A549 (cell line): Measurements from ENCODE around the gene NPBWR2.

Source experiments
- CEBPB ChIP-seq, 2 experiments: fragments of >200 bp in 1 of 2; sonication (Bioruptor Twin) in 1 of 2; formaldehyde crosslinking in 1 of 2; IDR thresholded peaks; 2 replicates each; pipeline ENCODE4 v1.6.1; 2012 to 2016
- CHD2 ChIP-seq: fragments of 150-350 bp; IDR thresholded peaks from 2 replicates; pipeline ENCODE4 v1.6.1; 2014; ENCODE audit warnings: low read length; ENCODE audit not compliant: partially characterized antibody
- POLR2AphosphoS2 ChIP-seq: conservative IDR thresholded peaks from 2 replicates; pipeline ENCODE4 v1.6.1; 2012; ENCODE audit warnings: low read length, improper control_type of control experiment, inconsistent platforms
- RFX5 ChIP-seq: fragments of 450-650 bp; IDR thresholded peaks from 2 replicates; pipeline ENCODE4 v1.7.1; 2014; ENCODE audit warnings: antibody characterized with exemption, mild to moderate bottlenecking, moderate library complexity
- TF ChIP-seq, protein P1 (sequence below): fragments of 450-650 bp; IDR thresholded peaks from 2 replicates; pipeline ENCODE4 v1.6.1; 2014; ENCODE audit warnings: antibody characterized with exemption
- TF ChIP-seq, protein P2 (sequence below): fragments of >200 bp; sonication (Bioruptor Twin); formaldehyde crosslinking; IDR thresholded peaks from 3 replicates; pipeline ENCODE4 v1.5.1; 2016
- TF ChIP-seq, protein P3 (sequence below): fragments of 250-450 bp; sonication (Bioruptor Pico); IDR thresholded peaks from 2 replicates; pipeline ENCODE4 v1.5.0; 2021; ENCODE audit warnings: mild to moderate bottlenecking, moderate library complexity, borderline replicate concordance

DNA sequence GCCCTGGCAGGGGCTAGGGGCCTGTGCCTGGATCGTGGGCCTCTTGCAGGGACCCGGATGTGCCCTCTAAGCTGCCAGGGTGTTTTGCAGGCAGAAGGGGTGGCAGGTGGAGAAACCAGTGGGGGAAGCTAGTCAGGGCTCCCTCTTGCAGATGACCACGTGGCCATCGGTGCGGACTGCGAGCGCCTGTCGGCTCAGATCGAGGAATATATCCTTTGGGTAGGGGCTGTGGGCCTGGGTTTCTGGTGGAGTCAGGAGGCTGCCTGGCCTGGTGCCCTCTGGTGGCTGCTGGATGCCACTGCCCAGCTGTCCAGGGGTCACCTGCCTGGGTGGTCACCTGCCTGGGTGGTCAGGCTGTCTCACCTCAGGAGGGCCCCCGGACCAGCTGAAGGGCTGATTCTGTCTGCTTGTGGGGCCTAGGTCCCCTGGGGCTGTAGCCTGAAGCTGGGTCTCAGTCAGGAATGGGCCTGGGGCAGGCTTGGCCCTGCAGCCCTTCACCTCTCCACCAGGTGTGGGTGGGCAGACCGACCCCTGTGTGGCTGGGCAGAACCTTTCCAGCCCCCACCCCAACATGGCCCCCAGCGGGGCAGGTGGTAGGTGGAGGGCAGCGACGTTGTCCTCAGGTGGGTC lies 37.6 kb downstream of the NPBWR2 start:
- TF ChIP-seq, protein P1, sequence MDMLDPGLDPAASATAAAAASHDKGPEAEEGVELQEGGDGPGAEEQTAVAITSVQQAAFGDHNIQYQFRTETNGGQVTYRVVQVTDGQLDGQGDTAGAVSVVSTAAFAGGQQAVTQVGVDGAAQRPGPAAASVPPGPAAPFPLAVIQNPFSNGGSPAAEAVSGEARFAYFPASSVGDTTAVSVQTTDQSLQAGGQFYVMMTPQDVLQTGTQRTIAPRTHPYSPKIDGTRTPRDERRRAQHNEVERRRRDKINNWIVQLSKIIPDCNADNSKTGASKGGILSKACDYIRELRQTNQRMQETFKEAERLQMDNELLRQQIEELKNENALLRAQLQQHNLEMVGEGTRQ = peak; percentile 68
- TF ChIP-seq, protein P2, sequence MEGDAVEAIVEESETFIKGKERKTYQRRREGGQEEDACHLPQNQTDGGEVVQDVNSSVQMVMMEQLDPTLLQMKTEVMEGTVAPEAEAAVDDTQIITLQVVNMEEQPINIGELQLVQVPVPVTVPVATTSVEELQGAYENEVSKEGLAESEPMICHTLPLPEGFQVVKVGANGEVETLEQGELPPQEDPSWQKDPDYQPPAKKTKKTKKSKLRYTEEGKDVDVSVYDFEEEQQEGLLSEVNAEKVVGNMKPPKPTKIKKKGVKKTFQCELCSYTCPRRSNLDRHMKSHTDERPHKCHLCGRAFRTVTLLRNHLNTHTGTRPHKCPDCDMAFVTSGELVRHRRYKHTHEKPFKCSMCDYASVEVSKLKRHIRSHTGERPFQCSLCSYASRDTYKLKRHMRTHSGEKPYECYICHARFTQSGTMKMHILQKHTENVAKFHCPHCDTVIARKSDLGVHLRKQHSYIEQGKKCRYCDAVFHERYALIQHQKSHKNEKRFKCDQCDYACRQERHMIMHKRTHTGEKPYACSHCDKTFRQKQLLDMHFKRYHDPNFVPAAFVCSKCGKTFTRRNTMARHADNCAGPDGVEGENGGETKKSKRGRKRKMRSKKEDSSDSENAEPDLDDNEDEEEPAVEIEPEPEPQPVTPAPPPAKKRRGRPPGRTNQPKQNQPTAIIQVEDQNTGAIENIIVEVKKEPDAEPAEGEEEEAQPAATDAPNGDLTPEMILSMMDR = peak; percentile 68
- no peak for TF ChIP-seq CEBPB (IDR thresholded peaks at IDR 0.05)
- no peak for TF ChIP-seq POLR2AphosphoS2
- no peak for TF ChIP-seq RFX5
- TF ChIP-seq, protein P3, sequence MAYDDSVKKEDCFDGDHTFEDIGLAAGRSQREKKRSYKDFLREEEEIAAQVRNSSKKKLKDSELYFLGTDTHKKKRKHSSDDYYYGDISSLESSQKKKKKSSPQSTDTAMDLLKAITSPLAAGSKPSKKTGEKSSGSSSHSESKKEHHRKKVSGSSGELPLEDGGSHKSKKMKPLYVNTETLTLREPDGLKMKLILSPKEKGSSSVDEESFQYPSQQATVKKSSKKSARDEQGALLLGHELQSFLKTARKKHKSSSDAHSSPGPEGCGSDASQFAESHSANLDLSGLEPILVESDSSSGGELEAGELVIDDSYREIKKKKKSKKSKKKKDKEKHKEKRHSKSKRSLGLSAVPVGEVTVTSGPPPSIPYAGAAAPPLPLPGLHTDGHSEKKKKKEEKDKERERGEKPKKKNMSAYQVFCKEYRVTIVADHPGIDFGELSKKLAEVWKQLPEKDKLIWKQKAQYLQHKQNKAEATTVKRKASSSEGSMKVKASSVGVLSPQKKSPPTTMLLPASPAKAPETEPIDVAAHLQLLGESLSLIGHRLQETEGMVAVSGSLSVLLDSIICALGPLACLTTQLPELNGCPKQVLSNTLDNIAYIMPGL (CRISPR knock-in tag) = no peak
- no peak for TF ChIP-seq CHD2
